CD14-positive monocyte (primary cell): ENCODE results near the gene USP17L25. TPM values are rescaled to one million over a fixed set of nuclear protein-coding genes. Genes with fewer than 3 reads are reported as not detected.
"Not testable (repeated sequence)": the region's sequence is repeated elsewhere in the genome, so short reads cannot be mapped to it uniquely, and the experiment has no call there.

Experiments
- DNase-seq, 3 donors: peaks; one replicate each; pipeline ENCODE4 v3.0.0-alpha.2; 2011 to 2022
- H2AFZ ChIP-seq: 2 replicates; pipeline ENCODE4 v1.6.0; 2012; ENCODE audit warnings: mild to moderate bottlenecking, low read depth, low read length, inconsistent platforms; ENCODE audit not compliant: insufficient read depth, poor library complexity, severe bottlenecking
- H3K27ac ChIP-seq, 2 donors: 1 replicate in 1 of 2; 2 replicates in 1 of 2; pipeline ENCODE4 v1.5.1; 2012 to 2013; ENCODE audit warnings: low read length in 2 of 2, control low read depth in 1 of 2, inconsistent platforms in 1 of 2, low read depth in 1 of 2, mild to moderate bottlenecking in 1 of 2
- H3K27me3 ChIP-seq, 2 donors: one replicate each; pipeline versions ENCODE4 v1.6.0 to v1.6.1; 2011 to 2013; ENCODE audit warnings: low read length in 2 of 2; ENCODE audit not compliant: control insufficient read depth in 2 of 2, insufficient read depth in 2 of 2
- H3K36me3 ChIP-seq, 2 donors: replicated peaks in 1 of 2; 1 replicate in 1 of 2; 2 replicates in 1 of 2; pipeline versions ENCODE4 v1.5.1 to v1.6.1; 2012 to 2013; ENCODE audit warnings: low read length in 2 of 2, control low read depth in 1 of 2, inconsistent platforms in 1 of 2, mild to moderate bottlenecking in 1 of 2; ENCODE audit not compliant: insufficient read depth in 2 of 2, control insufficient read depth in 1 of 2
- H3K4me1 ChIP-seq, 2 donors: 1 replicate in 1 of 2; 2 replicates in 1 of 2; pipeline versions ENCODE4 v1.5.1 to v1.6.1; 2012 to 2013; ENCODE audit warnings: low read length in 2 of 2, control low read depth in 1 of 2, inconsistent platforms in 1 of 2, mild to moderate bottlenecking in 1 of 2, moderate library complexity in 1 of 2; ENCODE audit not compliant: insufficient read depth in 2 of 2, control insufficient read depth in 1 of 2
- H3K4me2 ChIP-seq: replicated peaks from 2 replicates; pipeline ENCODE3; 2012; ENCODE audit warnings: low read length, moderate library complexity, mild to moderate bottlenecking; ENCODE audit not compliant: poor library complexity, severe bottlenecking; ENCODE audit errors: extremely low read depth
- H3K4me3 ChIP-seq, 3 experiments: fragments of 200-600 bp in 1 of 3; sonication (generic) in 1 of 3; replicated peaks in 1 of 3; 1 replicate in 2 of 3; 2 replicates in 1 of 3; pipeline ENCODE4 v1.5.1; 2011 to 2013; ENCODE audit warnings: low read length in 3 of 3, mild to moderate bottlenecking in 3 of 3, control low read depth in 2 of 3, low read depth in 2 of 3, inconsistent platforms in 1 of 3, moderate library complexity in 1 of 3
- H3K79me2 ChIP-seq: 2 replicates; pipeline ENCODE4 v1.6.0; 2012; ENCODE audit warnings: mild to moderate bottlenecking, control low read depth, inconsistent platforms, low read length, moderate library complexity; ENCODE audit not compliant: insufficient read depth
- H3K9ac ChIP-seq: 2 replicates; pipeline ENCODE4 v1.6.0; 2017; ENCODE audit warnings: low read length, mild to moderate bottlenecking; ENCODE audit not compliant: insufficient read depth, poor library complexity, severe bottlenecking
- H3K9me3 ChIP-seq, 2 donors: replicated peaks in 1 of 2; 1 replicate in 1 of 2; 2 replicates in 1 of 2; pipeline versions ENCODE4 v1.5.1 to v1.6.1; 2012 to 2013; ENCODE audit warnings: low read length in 2 of 2, control low read depth in 1 of 2; ENCODE audit not compliant: control insufficient read depth in 1 of 2, insufficient read depth in 1 of 2
- H4K20me1 ChIP-seq: 2 replicates; pipeline ENCODE4 v1.6.0; 2012; ENCODE audit warnings: mild to moderate bottlenecking, low read length, control low read depth, moderate library complexity; ENCODE audit not compliant: insufficient read depth
- H3K27ac Mint-ChIP-seq, 7 donors: one replicate each; pipeline ENCODE4 v1.8.0; 2020; ENCODE audit warnings: mild to moderate bottlenecking in 7 of 7, mixed read lengths in 7 of 7, moderate library complexity in 6 of 7, inconsistent platforms in 2 of 7
- H3K27me3 Mint-ChIP-seq, 3 donors: one replicate each; pipeline ENCODE4 v1.8.0; 2021 to 2022; ENCODE audit warnings: low read depth in 3 of 3, mild to moderate bottlenecking in 3 of 3, mixed read lengths in 3 of 3, moderate library complexity in 3 of 3, inconsistent platforms in 1 of 3
- H3K36me3 Mint-ChIP-seq, 2 donors: one replicate each; pipeline ENCODE4 v1.8.0; 2020; ENCODE audit warnings: mixed read lengths in 2 of 2, inconsistent platforms in 1 of 2, mild to moderate bottlenecking in 1 of 2
- H3K4me1 Mint-ChIP-seq: one replicate; pipeline ENCODE4 v1.8.0; 2020; ENCODE audit warnings: mild to moderate bottlenecking, mixed read lengths
- H3K4me3 Mint-ChIP-seq, 2 donors: one replicate each; pipeline ENCODE4 v1.8.0; 2020; ENCODE audit warnings: mild to moderate bottlenecking in 2 of 2, mixed read lengths in 2 of 2, moderate library complexity in 1 of 2
- H3K9me3 Mint-ChIP-seq, 7 donors: one replicate each; pipeline ENCODE4 v1.8.0; 2020 to 2022; ENCODE audit warnings: mixed read lengths in 7 of 7, mild to moderate bottlenecking in 6 of 7, moderate library complexity in 6 of 7, inconsistent platforms in 2 of 7
- WGBS: methylation state at CpG from one replicate; pipeline ENCODE4 v1.1.5; 2013; ENCODE audit warnings: missing lambda C conversion rate; ENCODE audit not compliant: insufficient coverage; 5-methylcytosine and 5-hydroxymethylcytosine counted together
- intact Hi-C, 2 donors: fragments of 100-400 bp; cut with micrococcal nuclease; formaldehyde crosslinking; loops; one replicate each; pipeline versions ENCODE4 v1.15.0 to v1.15.1; 2023
- polyA minus RNA-seq: library from RNA; depleted of rRNA, polyadenylated mRNA; stranded (reverse); fragments of >200 nt; gene quantifications from 2 replicates; pipeline ENCODE4 v1.2.3, GENCODE V29; 2012
- polyA plus RNA-seq, 3 donors: library from polyadenylated mRNA; depleted of rRNA in 1 of 3; unstranded in 2 of 3; stranded (reverse) in 1 of 3; fragments of 300-500 nt in 2 of 3; fragments of >200 nt in 1 of 3; fragmentation: Illumina TruSeq in 2 of 3; gene quantifications; 1 replicate in 2 of 3; 2 replicates in 1 of 3; pipeline ENCODE4 v1.2.3, GENCODE V29; 2012 to 2021
- total RNA-seq, 12 experiments: library from RNA in 1 of 12; stranded (reverse) in 1 of 12; fragments of 120-200 nt in 1 of 12; gene quantifications; one replicate each; pipeline ENCODE4 v1.2.4 and lab custom pipeline; 2013 to 2026; ENCODE audit warnings: mixed read lengths in 6 of 12, inconsistent platforms in 1 of 12

The USP17L25 gene, protein sequence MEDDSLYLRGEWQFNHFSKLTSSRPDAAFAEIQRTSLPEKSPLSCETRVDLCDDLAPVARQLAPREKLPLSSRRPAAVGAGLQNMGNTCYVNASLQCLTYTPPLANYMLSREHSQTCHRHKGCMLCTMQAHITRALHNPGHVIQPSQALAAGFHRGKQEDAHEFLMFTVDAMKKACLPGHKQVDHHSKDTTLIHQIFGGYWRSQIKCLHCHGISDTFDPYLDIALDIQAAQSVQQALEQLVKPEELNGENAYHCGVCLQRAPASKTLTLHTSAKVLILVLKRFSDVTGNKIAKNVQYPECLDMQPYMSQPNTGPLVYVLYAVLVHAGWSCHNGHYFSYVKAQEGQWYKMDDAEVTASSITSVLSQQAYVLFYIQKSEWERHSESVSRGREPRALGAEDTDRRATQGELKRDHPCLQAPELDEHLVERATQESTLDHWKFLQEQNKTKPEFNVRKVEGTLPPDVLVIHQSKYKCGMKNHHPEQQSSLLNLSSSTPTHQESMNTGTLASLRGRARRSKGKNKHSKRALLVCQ
- total RNA-seq (2013): not detected
- not detected for polyA plus RNA-seq
- not detected in 2 replicates for polyA minus RNA-seq
- total RNA-seq (lab: John Stamatoyannopoulos, UW): 0 reads per million in 11 experiments

DNA sequence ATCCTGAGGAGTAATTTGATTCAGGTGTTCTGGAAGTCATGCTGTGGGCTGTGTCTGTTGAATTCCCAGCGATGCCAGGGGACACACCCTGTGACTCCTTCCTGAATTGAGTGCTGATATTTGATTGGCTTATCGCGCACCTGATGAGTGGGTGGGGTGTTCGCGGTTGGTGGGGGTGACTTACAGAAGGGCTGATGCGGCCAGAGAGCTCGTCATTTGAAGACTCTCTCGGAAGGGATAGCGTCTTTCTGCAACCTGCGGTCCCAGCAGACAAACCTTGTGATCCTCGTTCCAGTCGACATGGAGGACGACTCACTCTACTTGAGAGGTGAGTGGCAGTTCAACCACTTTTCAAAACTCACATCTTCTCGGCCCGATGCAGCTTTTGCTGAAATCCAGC is at the start of gene USP17L25:
Gene USP17L25, plus strand, starts transcription at position 301 of the 400 bp plus-strand sequence. Its CDS starts 0 bp downstream, at position 301.
- H3K36me3 Mint-ChIP-seq, H3K27ac ChIP-seq, H3K9me3 ChIP-seq, H3K36me3 ChIP-seq, H3K9me3 Mint-ChIP-seq, DNase-seq, H3K27me3 Mint-ChIP-seq, H3K4me1 Mint-ChIP-seq, H3K27me3 ChIP-seq, H2AFZ ChIP-seq, intact Hi-C loops, H3K9ac ChIP-seq, H3K4me3 Mint-ChIP-seq, H3K4me2 ChIP-seq, H3K4me3 ChIP-seq, H3K79me2 ChIP-seq, H4K20me1 ChIP-seq, H3K27ac Mint-ChIP-seq, H3K4me1 ChIP-seq: not testable (repeated sequence)
- WGBS: no CpG with 5 or more reads among the region's 15 CpGs

DNA sequence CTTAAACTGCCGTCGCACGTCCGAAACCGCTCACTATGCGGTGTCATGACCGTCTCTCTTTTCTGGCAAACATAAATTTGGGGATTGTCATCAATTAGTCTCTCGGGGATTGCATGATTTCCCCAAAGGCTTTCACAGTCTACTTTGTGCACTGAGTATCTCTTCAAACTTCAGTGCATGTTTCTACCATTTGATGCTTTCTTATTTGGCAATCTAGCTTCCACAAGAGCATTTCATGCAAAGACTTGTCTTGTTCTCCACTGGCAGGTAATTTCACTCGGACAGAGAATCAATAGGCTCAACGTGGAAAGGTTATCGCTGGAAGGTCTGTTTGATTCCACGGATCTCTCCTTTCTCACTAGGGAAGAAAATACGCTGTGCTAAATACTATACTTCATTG is 5.5 kb upstream of the USP17L25 start:
- H3K36me3 ChIP-seq, H4K20me1 ChIP-seq, H3K4me3 Mint-ChIP-seq, H3K27ac Mint-ChIP-seq, H3K4me1 ChIP-seq, H3K79me2 ChIP-seq, H2AFZ ChIP-seq, H3K9ac ChIP-seq, H3K4me3 ChIP-seq, H3K27me3 ChIP-seq, H3K4me1 Mint-ChIP-seq, H3K9me3 Mint-ChIP-seq, intact Hi-C loops, H3K27ac ChIP-seq, H3K27me3 Mint-ChIP-seq, H3K9me3 ChIP-seq, DNase-seq, H3K4me2 ChIP-seq, H3K36me3 Mint-ChIP-seq: not testable (repeated sequence)
- WGBS: no CpG with 5 or more reads among the region's 13 CpGs

DNA sequence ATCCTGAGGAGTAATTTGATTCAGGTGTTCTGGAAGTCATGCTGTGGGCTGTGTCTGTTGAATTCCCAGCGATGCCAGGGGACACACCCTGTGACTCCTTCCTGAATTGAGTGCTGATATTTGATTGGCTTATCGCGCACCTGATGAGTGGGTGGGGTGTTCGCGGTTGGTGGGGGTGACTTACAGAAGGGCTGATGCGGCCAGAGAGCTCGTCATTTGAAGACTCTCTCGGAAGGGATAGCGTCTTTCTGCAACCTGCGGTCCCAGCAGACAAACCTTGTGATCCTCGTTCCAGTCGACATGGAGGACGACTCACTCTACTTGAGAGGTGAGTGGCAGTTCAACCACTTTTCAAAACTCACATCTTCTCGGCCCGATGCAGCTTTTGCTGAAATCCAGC is 4.8 kb upstream of the USP17L25 start, which contains the start of gene USP17L24:
Gene USP17L24, plus strand, starts transcription at position 301 of the 400 bp plus-strand sequence. Its CDS starts 0 bp downstream, at position 301.
- H3K4me1 ChIP-seq, H3K79me2 ChIP-seq, H3K4me3 Mint-ChIP-seq, H3K4me3 ChIP-seq, H3K9me3 ChIP-seq, H2AFZ ChIP-seq, intact Hi-C loops, DNase-seq, H3K4me1 Mint-ChIP-seq, H4K20me1 ChIP-seq, H3K36me3 Mint-ChIP-seq, H3K4me2 ChIP-seq, H3K9me3 Mint-ChIP-seq, H3K27me3 Mint-ChIP-seq, H3K36me3 ChIP-seq, H3K27ac Mint-ChIP-seq, H3K9ac ChIP-seq, H3K27me3 ChIP-seq, H3K27ac ChIP-seq: not testable (repeated sequence)
- no CpG with 5 or more reads among the region's 15 CpGs for WGBS

DNA sequence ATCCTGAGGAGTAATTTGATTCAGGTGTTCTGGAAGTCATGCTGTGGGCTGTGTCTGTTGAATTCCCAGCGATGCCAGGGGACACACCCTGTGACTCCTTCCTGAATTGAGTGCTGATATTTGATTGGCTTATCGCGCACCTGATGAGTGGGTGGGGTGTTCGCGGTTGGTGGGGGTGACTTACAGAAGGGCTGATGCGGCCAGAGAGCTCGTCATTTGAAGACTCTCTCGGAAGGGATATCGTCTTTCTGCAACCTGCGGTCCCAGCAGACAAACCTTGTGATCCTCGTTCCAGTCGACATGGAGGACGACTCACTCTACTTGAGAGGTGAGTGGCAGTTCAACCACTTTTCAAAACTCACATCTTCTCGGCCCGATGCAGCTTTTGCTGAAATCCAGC is 4.6 kb downstream of the USP17L25 start, which contains the start of gene USP17L26:
Gene USP17L26, plus strand, starts transcription at position 301 of the 400 bp plus-strand sequence. Its CDS starts 0 bp downstream, at position 301.
- H4K20me1 ChIP-seq, H3K9me3 ChIP-seq, H3K4me3 Mint-ChIP-seq, H3K4me1 Mint-ChIP-seq, H3K27me3 Mint-ChIP-seq, H3K27ac Mint-ChIP-seq, H3K27me3 ChIP-seq, H3K4me2 ChIP-seq, H3K9me3 Mint-ChIP-seq, H3K36me3 ChIP-seq, H3K9ac ChIP-seq, H3K4me1 ChIP-seq, H3K36me3 Mint-ChIP-seq, intact Hi-C loops, H3K79me2 ChIP-seq, H2AFZ ChIP-seq, DNase-seq, H3K27ac ChIP-seq, H3K4me3 ChIP-seq: not testable (repeated sequence)
- WGBS: no CpG with 5 or more reads among the region's 15 CpGs
